ENCODE results near the gene OTOG.

DNA sequence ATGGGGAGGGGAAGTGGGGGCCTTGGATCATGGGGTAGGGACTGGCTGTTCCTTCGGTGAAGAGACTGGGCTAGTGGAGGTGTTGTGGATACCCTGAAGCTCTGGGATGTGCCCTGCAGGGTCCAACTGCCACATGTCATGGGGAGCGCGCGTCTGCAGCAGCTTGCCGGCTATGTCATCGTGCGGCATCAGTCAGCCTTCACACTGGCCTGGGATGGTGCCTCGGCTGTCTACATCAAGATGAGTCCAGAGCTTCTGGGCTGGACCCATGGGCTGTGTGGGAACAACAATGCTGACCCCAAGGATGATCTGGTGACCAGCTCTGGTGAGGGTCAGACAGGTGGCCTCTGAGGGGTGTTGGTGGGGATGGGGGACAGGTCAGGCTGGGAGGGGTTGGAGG is 9.9 kb downstream of the OTOG start:
- TF ChIP-seq POLR2AphosphoS5 (IDR thresholded peaks at IDR 0.05; ENCODE audit: low read depth, low read length) (no peak), FOXP2 (optimal IDR thresholded peaks at IDR 0.05; ENCODE audit: borderline replicate concordance, extremely low read depth, extremely low read length, insufficient read depth) (no peak), TAF1 (IDR thresholded peaks at IDR 0.05; ENCODE audit: borderline replicate concordance, insufficient read depth, low read length) (no peak)

Measured in PFSK-1 (cell line).